ENCODE measurements around the gene TMPRSS3. TPM values are rescaled to one million over a fixed set of nuclear protein-coding genes. Genes with fewer than 3 reads are reported as not detected.

TMPRSS3 gene
- polyA plus RNA-seq, 1 experiment: not detected

GRCh38 chr21:42338729-42339715 is 56.8 kb downstream of the TMPRSS3 start:
- ChIA-PET CTCF (interaction anchor here (1.0 to 1.1 kb wide), 2 partner anchors 8 to 194 kb away, joined by 3 to 4 read pairs; no protein-coding TSS in a partner anchor), POLR2A (no interaction called here)
- Histone ChIP-seq H3K27me3 (ENCODE audit: control insufficient read depth, insufficient read depth, low read length) (peaks cover 2% of the 10 kb centered on the region), H3K36me3 (ENCODE audit: control insufficient read depth, insufficient read depth, low read length) (no peaks in the 10 kb centered on the region), H3K4me3 (ENCODE audit: low read depth, low read length) (no peak overlapping the region)
- DNase-seq (ENCODE audit: low read depth): no peak
- TF ChIP-seq, protein P1, sequence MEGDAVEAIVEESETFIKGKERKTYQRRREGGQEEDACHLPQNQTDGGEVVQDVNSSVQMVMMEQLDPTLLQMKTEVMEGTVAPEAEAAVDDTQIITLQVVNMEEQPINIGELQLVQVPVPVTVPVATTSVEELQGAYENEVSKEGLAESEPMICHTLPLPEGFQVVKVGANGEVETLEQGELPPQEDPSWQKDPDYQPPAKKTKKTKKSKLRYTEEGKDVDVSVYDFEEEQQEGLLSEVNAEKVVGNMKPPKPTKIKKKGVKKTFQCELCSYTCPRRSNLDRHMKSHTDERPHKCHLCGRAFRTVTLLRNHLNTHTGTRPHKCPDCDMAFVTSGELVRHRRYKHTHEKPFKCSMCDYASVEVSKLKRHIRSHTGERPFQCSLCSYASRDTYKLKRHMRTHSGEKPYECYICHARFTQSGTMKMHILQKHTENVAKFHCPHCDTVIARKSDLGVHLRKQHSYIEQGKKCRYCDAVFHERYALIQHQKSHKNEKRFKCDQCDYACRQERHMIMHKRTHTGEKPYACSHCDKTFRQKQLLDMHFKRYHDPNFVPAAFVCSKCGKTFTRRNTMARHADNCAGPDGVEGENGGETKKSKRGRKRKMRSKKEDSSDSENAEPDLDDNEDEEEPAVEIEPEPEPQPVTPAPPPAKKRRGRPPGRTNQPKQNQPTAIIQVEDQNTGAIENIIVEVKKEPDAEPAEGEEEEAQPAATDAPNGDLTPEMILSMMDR (IDR thresholded peaks at IDR 0.05; ENCODE audit: insufficient read depth, low read depth, low read length): no peak

GRCh38 chr21:42337830-42338728 is 57.8 kb downstream of the TMPRSS3 start:
- H3K27me3 ChIP-seq (ENCODE audit: control insufficient read depth, insufficient read depth, low read length): peaks cover 2% of the 10 kb centered on the region
- DNase-seq (ENCODE audit: low read depth): no peak
- TF ChIP-seq, protein P1 (IDR thresholded peaks at IDR 0.05; ENCODE audit: insufficient read depth, low read depth, low read length): peak; percentile 41
- POLR2A ChIA-PET: no interaction called here
- H3K36me3 ChIP-seq (ENCODE audit: control insufficient read depth, insufficient read depth, low read length): no peaks in the 10 kb centered on the region
- CTCF ChIA-PET: interaction anchor here (1.0 to 1.1 kb wide), 2 partner anchors 9 to 193 kb away, joined by 3 to 4 read pairs; no protein-coding TSS in a partner anchor
- no peak overlapping the region for H3K4me3 ChIP-seq (ENCODE audit: low read depth, low read length)

DNA sequence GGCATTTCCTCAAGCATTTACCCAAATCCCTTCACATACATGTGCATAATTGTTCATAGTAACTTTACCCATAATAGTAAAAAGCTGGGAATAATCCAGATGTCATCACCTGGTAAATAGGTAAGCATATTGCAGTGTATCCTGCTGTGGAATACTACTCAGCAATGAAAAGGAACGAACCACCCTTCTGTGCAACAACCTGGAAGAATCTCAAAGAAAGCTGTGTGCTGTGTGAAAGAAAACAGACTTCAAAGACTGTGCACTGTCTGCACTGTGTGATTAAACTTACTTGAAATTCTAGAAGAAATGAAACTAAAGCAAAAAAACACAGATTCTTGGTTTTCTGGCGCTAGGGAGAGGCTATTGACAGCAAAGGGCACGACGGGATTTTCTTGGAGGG is 58.6 kb downstream of the TMPRSS3 start:
- H3K27me3 ChIP-seq (ENCODE audit: control insufficient read depth, insufficient read depth, low read length): peaks cover 2% of the 10 kb centered on the region
- TF ChIP-seq, protein P1 (IDR thresholded peaks at IDR 0.05; ENCODE audit: insufficient read depth, low read depth, low read length): no peak
- no peaks in the 10 kb centered on the region for H3K36me3 ChIP-seq (ENCODE audit: control insufficient read depth, insufficient read depth, low read length)
- H3K4me3 ChIP-seq (ENCODE audit: low read depth, low read length): no peak overlapping the region
- DNase-seq (ENCODE audit: low read depth): no peak
- POLR2A ChIA-PET: interaction anchor here (0.7 kb wide), 1 partner anchor 574 kb away, joined by 4 read pairs; no protein-coding TSS in a partner anchor
- CTCF ChIA-PET: no interaction called here

DNA sequence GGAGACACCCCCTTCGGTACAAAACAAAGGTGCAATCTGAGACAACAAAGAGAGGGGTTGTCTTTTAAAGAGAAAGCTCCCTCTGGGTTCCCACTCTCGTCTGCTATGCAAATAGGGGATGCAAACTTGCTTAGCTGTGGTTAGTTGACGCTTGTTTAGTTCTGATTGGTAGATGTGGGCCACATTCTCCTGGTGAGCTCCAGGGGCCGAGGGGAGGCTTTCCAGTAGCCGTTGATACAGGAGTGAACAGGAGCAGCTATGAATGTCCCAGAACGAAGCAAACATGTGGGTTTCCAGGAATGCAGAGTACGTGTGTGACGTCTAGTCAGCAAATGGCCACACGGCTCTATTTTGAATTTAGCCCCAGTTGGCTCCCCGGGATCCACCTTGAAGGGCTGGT is 59.8 kb downstream of the TMPRSS3 start:
- Histone ChIP-seq H3K36me3 (ENCODE audit: control insufficient read depth, insufficient read depth, low read length) (no peaks in the 10 kb centered on the region), H3K4me3 (ENCODE audit: low read depth, low read length) (no peak overlapping the region), H3K27me3 (ENCODE audit: control insufficient read depth, insufficient read depth, low read length) (peaks cover 2% of the 10 kb centered on the region)
- TF ChIP-seq, protein P1 (IDR thresholded peaks at IDR 0.05; ENCODE audit: insufficient read depth, low read depth, low read length): no peak
- no peak for DNase-seq (ENCODE audit: low read depth)
- POLR2A ChIA-PET: no interaction called here
- CTCF ChIA-PET: no interaction called here

Data from BJ (cell line).